Measurements from ENCODE around the gene CHRNB4.

Gene CHRNB4

GRCh38 chr15:78635346-78635745 is 5.7 kb downstream of the CHRNB4 start:
- Histone ChIP-seq H3K27me3 (ENCODE audit: insufficient read depth, poor library complexity, severe bottlenecking) (peaks cover 8% of the 10 kb centered on the region), H3K4me3 (replicated peaks; ENCODE audit: insufficient read depth, low read length) (no peak overlapping the region), H3K27ac (replicated peaks) (no peak overlapping the region)
- DNase-seq (ENCODE audit: low read depth in 1 of 2, low spot score in 1 of 2), result no peak
- no peak for TF ChIP-seq REST (IDR thresholded peaks at IDR 0.05; ENCODE audit: insufficient replicate concordance, low read depth)
- TF ChIP-seq CTCF (IDR thresholded peaks at IDR 0.05; ENCODE audit: insufficient read depth, low read length), result no peak
- TF ChIP-seq POLR2AphosphoS5 (IDR thresholded peaks at IDR 0.05; ENCODE audit: low read depth), result no peak
- no peak for TF ChIP-seq GABPA (IDR thresholded peaks at IDR 0.05; ENCODE audit: low read depth)
- no peak for TF ChIP-seq SPI1 (IDR thresholded peaks at IDR 0.05; ENCODE audit: borderline replicate concordance, low read depth)

- no peak overlapping the region for H3K4me3 ChIP-seq (replicated peaks; ENCODE audit: insufficient read depth, low read length)
- DNase-seq (ENCODE audit: low read depth in 1 of 2, low spot score in 1 of 2), result no peak
- TF ChIP-seq REST (IDR thresholded peaks at IDR 0.05; ENCODE audit: insufficient replicate concordance, low read depth) (no peak), SPI1 (IDR thresholded peaks at IDR 0.05; ENCODE audit: borderline replicate concordance, low read depth) (no peak), CTCF (IDR thresholded peaks at IDR 0.05; ENCODE audit: insufficient read depth, low read length) (no peak), GABPA (IDR thresholded peaks at IDR 0.05; ENCODE audit: low read depth) (no peak), POLR2AphosphoS5 (IDR thresholded peaks at IDR 0.05; ENCODE audit: low read depth) (no peak)
- H3K27me3 ChIP-seq (ENCODE audit: insufficient read depth, poor library complexity, severe bottlenecking), result no peaks in the 10 kb centered on the region
- H3K27ac ChIP-seq (replicated peaks), result no peak overlapping the region
Observed at GRCh38 chr15:78634210-78635145, 6.5 kb downstream of the CHRNB4 start.

GRCh38 chr15:78633348-78633747 is 7.7 kb downstream of the CHRNB4 start:
- DNase-seq (ENCODE audit: low read depth in 1 of 2, low spot score in 1 of 2), result no peak
- H3K27me3 ChIP-seq (ENCODE audit: insufficient read depth, poor library complexity, severe bottlenecking), result no peaks in the 10 kb centered on the region
- no peak for TF ChIP-seq REST (IDR thresholded peaks at IDR 0.05; ENCODE audit: insufficient replicate concordance, low read depth)
- TF ChIP-seq CTCF (IDR thresholded peaks at IDR 0.05; ENCODE audit: insufficient read depth, low read length), result no peak
- TF ChIP-seq GABPA (IDR thresholded peaks at IDR 0.05; ENCODE audit: low read depth), result no peak
- TF ChIP-seq SPI1 (IDR thresholded peaks at IDR 0.05; ENCODE audit: borderline replicate concordance, low read depth), result no peak
- no peak for TF ChIP-seq POLR2AphosphoS5 (IDR thresholded peaks at IDR 0.05; ENCODE audit: low read depth)
- H3K27ac ChIP-seq (replicated peaks), result no peak overlapping the region
- H3K4me3 ChIP-seq (replicated peaks; ENCODE audit: insufficient read depth, low read length), result no peak overlapping the region
